HepG2 (cell line): ENCODE results near the gene CCDC50.

ENCODE experiments used
- NFE2L2 ChIP-seq: fragments of 150-350 bp; IDR thresholded peaks from 2 replicates; pipeline ENCODE4 v1.6.1; 2014; ENCODE audit warnings: low read length
- THRA ChIP-seq: sonication (generic); formaldehyde crosslinking; IDR thresholded peaks from 2 replicates; pipeline ENCODE4 v1.4.0; 2020; ENCODE audit warnings: missing genetic modification reagents, borderline replicate concordance

GRCh38 chr3:191363221-191363620 is 34.0 kb downstream of the CCDC50 start:
- TF ChIP-seq NFE2L2 (no peak), THRA (CRISPR knock-in tag) (no peak)
